ENCODE results near the gene FREY1. TPM values are rescaled to one million over a fixed set of nuclear protein-coding genes. Genes with fewer than 3 reads are reported as not detected.
A peak's percentile ranks its signal among the peaks of the same experiment; 100 is the strongest.

The FREY1 gene
- total and polyA plus RNA-seq, 2 of the 13 experiments (the other 11 are each of a cell fraction or from before 2014, with no cell fraction given), result 0.44 to 0.73 TPM

DNA sequence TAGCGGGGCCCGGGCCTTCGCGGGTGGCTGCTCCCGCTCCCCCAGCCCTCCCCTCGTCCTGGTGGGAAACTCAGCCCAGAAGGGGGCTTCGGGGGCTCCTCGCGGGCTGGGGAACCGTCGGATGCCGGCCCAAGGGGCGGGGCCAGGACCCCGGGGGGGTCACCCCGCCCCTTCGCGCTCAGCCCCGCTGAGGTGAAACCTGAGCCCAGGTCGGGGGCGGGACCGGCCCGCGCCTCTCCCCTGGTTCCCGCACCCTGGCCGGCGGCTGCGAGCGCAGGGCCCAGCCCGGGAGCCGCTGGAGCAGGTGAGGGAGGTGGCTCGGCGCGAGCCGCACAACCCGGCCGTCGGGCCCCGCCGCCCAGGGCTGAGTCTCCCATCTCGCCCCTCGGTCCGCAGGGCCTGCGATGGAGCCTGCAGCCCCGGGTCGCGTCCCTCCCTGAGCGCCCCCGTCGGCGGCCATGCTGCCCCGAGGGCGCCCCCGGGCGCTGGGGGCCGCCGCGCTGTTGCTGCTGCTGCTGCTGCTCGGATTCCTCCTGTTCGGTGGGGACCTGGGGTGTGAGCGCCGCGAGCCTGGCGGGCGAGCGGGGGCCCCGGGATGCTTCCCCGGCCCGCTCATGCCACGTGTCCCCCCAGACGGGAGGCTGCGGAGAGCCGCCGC is 15.5 kb upstream of the FREY1 start, which contains the start of gene LARGE2 (continued):
- TF ChIP-seq ZNF354B (CRISPR knock-in tag; IDR thresholded peaks at IDR 0.05) (no peak), ZNF660 (CRISPR knock-in tag; IDR thresholded peaks at IDR 0.05; ENCODE audit: borderline replicate concordance, low read depth) (no peak), PAX8 (CRISPR knock-in tag; IDR thresholded peaks at IDR 0.05; ENCODE audit: borderline replicate concordance) (no peak; the same call in 1 of the 2 replicates), ZNF430 (CRISPR knock-in tag; IDR thresholded peaks at IDR 0.05) (no peak), ZNF3 (CRISPR knock-in tag; IDR thresholded peaks at IDR 0.05) (no peak), ZNF124 (CRISPR knock-in tag; IDR thresholded peaks at IDR 0.05) (no peak), ZBTB7A (CRISPR knock-in tag; IDR thresholded peaks at IDR 0.05) (no peak; the same call in 1 of the 2 replicates), ZNF235 (CRISPR knock-in tag; IDR thresholded peaks at IDR 0.05; ENCODE audit: borderline replicate concordance) (peak; percentile 76; the same call in 1 of the 2 replicates), ZNF382 (CRISPR knock-in tag; IDR thresholded peaks at IDR 0.05; ENCODE audit: borderline replicate concordance) (no peak), ZNF251 (CRISPR knock-in tag; IDR thresholded peaks at IDR 0.05) (0 out of 2 replicates have a peak, but pooled peaks have one; percentile 6), ZNF598 (CRISPR knock-in tag; IDR thresholded peaks at IDR 0.05; ENCODE audit: borderline replicate concordance) (no peak), ZNF17 (CRISPR knock-in tag; IDR thresholded peaks at IDR 0.05) (no peak), SAP130 (CRISPR knock-in tag; IDR thresholded peaks at IDR 0.05; ENCODE audit: low read depth) (peak; percentile 16), ZBTB3 (CRISPR knock-in tag; IDR thresholded peaks at IDR 0.05; ENCODE audit: borderline replicate concordance, low read depth) (no peak), ARNT (IDR thresholded peaks at IDR 0.05) (no peak), ZNF367 (CRISPR knock-in tag; IDR thresholded peaks at IDR 0.05; ENCODE audit: borderline replicate concordance) (no peak), NFIB (CRISPR knock-in tag; IDR thresholded peaks at IDR 0.05; ENCODE audit: borderline replicate concordance) (no peak)
- TF ChIP-seq, protein P1, sequence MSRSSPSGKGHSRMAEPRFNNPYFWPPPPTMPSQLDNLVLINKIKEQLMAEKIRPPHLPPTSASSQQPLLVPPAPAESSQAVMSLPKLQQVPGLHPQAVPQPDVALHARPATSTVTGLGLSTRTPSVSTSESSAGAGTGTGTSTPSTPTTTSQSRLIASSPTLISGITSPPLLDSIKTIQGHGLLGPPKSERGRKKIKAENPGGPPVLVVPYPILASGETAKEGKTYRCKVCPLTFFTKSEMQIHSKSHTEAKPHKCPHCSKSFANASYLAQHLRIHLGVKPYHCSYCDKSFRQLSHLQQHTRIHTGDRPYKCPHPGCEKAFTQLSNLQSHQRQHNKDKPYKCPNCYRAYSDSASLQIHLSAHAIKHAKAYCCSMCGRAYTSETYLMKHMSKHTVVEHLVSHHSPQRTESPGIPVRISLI (CRISPR knock-in tag; IDR thresholded peaks at IDR 0.05; ENCODE audit: borderline replicate concordance), result no peak
- TF ChIP-seq, protein P2, sequence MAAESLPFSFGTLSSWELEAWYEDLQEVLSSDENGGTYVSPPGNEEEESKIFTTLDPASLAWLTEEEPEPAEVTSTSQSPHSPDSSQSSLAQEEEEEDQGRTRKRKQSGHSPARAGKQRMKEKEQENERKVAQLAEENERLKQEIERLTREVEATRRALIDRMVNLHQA (CRISPR knock-in tag; IDR thresholded peaks at IDR 0.05), result no peak
- TF ChIP-seq, protein P3, sequence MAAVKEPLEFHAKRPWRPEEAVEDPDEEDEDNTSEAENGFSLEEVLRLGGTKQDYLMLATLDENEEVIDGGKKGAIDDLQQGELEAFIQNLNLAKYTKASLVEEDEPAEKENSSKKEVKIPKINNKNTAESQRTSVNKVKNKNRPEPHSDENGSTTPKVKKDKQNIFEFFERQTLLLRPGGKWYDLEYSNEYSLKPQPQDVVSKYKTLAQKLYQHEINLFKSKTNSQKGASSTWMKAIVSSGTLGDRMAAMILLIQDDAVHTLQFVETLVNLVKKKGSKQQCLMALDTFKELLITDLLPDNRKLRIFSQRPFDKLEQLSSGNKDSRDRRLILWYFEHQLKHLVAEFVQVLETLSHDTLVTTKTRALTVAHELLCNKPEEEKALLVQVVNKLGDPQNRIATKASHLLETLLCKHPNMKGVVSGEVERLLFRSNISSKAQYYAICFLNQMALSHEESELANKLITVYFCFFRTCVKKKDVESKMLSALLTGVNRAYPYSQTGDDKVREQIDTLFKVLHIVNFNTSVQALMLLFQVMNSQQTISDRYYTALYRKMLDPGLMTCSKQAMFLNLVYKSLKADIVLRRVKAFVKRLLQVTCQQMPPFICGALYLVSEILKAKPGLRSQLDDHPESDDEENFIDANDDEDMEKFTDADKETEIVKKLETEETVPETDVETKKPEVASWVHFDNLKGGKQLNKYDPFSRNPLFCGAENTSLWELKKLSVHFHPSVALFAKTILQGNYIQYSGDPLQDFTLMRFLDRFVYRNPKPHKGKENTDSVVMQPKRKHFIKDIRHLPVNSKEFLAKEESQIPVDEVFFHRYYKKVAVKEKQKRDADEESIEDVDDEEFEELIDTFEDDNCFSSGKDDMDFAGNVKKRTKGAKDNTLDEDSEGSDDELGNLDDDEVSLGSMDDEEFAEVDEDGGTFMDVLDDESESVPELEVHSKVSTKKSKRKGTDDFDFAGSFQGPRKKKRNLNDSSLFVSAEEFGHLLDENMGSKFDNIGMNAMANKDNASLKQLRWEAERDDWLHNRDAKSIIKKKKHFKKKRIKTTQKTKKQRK (IDR thresholded peaks at IDR 0.05; ENCODE audit: low read length), result no peak
- TF ChIP-seq, protein P4, sequence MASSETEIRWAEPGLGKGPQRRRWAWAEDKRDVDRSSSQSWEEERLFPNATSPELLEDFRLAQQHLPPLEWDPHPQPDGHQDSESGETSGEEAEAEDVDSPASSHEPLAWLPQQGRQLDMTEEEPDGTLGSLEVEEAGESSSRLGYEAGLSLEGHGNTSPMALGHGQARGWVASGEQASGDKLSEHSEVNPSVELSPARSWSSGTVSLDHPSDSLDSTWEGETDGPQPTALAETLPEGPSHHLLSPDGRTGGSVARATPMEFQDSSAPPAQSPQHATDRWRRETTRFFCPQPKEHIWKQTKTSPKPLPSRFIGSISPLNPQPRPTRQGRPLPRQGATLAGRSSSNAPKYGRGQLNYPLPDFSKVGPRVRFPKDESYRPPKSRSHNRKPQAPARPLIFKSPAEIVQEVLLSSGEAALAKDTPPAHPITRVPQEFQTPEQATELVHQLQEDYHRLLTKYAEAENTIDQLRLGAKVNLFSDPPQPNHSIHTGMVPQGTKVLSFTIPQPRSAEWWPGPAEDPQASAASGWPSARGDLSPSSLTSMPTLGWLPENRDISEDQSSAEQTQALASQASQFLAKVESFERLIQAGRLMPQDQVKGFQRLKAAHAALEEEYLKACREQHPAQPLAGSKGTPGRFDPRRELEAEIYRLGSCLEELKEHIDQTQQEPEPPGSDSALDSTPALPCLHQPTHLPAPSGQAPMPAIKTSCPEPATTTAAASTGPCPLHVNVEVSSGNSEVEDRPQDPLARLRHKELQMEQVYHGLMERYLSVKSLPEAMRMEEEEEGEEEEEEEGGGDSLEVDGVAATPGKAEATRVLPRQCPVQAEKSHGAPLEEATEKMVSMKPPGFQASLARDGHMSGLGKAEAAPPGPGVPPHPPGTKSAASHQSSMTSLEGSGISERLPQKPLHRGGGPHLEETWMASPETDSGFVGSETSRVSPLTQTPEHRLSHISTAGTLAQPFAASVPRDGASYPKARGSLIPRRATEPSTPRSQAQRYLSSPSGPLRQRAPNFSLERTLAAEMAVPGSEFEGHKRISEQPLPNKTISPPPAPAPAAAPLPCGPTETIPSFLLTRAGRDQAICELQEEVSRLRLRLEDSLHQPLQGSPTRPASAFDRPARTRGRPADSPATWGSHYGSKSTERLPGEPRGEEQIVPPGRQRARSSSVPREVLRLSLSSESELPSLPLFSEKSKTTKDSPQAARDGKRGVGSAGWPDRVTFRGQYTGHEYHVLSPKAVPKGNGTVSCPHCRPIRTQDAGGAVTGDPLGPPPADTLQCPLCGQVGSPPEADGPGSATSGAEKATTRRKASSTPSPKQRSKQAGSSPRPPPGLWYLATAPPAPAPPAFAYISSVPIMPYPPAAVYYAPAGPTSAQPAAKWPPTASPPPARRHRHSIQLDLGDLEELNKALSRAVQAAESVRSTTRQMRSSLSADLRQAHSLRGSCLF (CRISPR knock-in tag; IDR thresholded peaks at IDR 0.05; ENCODE audit: borderline replicate concordance), result no peak
